Stimulated activated CD8-positive, alpha-beta memory T cell treated with anti-CD3 and anti-CD28 coated beads, Interleukin-15, amount 100 ng/mL, for 48 hours (primary cell): ENCODE data around the gene TRIM14.
A peak's percentile ranks its signal among the peaks of the same experiment; 100 is the strongest.
"Not testable (repeated sequence)": the region's sequence is repeated elsewhere in the genome, so short reads cannot be mapped to it uniquely, and the experiment has no call there.

Experiments used
- DNase-seq, 2 donors: peaks; one replicate each; pipeline ENCODE4 v3.0.0-alpha.2; 2020; ENCODE audit warnings: low read depth in 2 of 2

TRIM14 gene

DNA sequence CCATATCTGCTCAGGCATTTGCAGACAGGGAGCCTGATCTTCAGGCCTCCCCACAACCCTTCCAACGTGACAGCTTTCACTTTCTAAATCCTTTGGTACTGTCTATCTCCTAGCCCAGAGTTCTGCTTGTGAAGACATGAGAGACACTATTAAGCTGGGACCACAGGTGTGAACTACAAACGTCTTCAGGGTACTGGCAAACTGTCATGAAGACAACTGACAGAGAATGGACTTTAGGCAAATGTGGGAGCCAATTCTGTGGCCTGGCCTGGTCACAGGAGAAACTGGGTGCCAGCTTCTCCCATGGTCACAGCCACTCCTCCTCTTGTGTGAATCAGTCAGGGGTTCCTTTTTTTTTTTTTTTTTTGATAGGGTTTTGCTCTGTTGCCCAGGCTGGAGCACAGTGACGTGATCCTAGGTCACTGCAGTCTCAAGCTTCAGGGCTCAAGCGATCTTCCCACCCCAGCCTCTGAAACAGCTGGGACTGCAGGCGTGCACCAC lies 10.4 kb downstream of the TRIM14 start:
- DNase-seq, result no peak

DNA sequence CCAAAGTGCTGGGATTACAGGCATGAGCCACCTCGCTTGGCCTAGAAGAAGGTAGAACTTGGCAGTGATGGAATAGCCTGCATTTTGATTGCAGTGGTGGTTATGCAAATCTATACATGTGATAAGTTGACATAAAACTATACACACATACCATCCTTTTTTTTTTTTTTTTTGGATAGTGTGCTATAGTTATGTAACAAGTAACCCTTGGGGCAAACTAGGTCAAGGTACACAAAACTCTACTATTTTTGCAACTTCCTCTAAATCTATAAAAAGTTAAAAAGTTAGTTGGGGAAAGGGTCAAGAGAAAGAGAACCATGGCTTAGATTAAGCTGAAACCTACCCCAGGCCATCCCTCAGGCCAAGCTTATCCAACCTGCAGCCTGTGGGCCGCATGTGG lies 11.1 kb downstream of the TRIM14 start:
- DNase-seq, result no peak

DNA sequence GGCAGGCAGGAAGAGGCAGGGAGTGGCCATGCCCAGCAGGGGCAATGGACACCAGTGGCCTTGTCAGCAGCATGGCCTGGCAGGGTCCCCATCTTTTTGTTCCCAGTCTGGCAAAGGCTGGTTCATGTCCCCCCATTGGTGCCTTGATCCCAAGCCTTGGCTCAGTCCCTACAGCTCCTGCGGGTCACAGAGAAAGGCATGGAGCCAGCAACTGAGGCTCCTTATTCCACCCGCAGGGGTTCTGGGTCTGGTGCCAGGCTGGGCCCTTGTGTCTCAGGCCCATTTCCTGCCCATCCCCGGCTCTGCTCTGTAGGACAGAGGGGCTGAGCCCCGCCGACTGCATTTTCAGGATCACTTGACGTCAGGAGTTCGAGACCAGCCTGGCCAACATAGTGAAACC lies 14.0 kb downstream of the TRIM14 start:
- no peak for DNase-seq

DNA sequence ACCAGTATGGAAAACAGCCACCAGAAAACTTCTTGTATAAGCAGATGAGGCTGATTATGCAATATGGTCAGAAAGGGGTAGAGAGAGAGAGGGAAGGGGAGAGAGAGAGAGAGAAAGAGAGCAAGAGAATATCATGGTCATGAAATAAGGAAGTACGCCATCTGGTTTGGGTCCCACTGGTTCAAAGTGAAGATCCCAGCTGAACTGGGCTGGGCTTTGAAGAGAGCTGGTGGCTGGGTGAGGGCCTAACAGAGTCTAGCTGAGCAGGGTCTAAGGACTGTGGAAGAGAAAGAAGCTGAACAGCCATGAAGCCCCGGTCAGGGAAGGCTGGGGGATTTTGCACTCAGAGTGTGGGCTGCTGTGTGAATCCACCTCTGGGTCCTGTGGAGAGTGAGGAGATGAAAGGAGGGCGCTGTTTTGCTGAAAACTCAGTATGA lies 14.6 kb downstream of the TRIM14 start:
- DNase-seq, result no peak

DNA sequence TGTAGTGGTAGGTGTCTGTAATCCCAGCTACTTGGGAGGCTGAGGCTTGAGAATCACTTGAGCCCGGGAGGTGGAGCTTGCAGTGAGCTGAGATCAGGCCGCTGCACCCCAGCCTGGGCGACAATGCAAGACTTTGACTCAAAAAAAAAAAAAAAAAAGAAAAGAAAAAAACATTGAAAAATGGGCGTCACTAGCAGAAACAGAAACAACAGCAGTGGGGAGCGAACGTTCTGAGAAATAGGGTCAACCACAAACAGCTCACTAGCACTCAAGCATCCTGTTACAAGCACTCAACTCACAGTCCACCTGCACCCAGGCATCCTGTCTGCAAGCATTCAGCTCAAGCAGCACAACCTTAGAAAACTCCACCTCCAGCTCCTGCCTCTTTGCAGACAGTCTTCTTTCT lies 17.2 kb downstream of the TRIM14 start:
- DNase-seq, result peak; percentile 50 to 65

DNA sequence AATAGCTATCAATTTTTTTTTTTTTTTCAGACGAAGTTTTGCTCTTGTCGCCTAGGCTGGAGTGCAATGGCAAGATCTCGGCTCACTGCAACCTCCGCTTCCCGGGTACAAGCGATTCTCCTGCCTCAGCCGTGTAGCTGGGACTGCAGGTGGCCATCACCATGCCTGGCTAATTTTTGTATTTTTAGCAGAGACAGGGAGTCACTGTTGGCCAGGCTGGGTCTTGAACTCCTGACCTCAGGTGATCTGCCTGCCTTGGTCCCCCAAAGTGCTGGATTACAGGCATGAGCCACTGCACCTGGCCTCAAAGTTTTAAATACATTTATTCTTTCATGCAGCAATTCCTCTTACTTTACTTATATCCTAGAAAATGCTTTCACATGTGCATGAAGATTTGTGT lies 17.6 kb downstream of the TRIM14 start:
- no peak for DNase-seq

DNA sequence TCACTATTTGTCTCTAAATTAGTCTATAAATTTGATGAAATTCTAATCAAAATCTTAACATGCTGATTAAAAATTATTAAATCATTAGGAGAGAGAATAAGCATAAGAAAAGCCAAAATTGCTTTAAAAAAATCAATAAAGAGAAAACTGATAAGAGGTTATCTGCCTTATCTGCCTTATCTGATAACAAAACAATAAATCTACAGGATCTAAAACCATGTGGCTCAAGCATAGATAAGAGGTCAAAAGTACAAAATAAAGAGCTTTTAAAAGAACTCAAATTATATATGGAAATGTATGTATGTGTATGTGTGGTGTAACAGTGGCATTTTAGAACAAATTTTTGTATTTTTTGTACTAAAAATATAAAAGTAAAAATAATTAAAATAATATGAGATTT lies 18.6 kb downstream of the TRIM14 start:
- DNase-seq, result no peak

DNA sequence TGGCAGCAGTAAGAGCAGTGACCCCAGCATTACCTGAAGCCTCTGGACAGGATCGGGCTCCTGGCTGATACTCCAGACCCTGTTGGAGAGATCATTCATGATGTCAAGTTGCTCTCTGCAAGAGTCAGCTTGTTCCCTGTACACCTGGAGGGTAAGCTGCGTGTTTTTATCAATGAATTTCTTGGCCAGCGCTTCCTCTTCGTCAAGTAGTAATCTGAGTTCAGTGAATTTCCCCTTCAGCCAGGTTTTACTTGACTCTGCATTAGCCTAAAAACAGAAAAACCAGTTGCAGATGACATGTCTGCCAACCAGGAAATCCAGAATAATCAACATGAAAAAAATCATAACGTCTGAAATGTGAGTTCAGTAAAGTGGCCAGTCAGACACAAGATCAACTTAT lies 19.1 kb downstream of the TRIM14 start:
- no peak for DNase-seq

DNA sequence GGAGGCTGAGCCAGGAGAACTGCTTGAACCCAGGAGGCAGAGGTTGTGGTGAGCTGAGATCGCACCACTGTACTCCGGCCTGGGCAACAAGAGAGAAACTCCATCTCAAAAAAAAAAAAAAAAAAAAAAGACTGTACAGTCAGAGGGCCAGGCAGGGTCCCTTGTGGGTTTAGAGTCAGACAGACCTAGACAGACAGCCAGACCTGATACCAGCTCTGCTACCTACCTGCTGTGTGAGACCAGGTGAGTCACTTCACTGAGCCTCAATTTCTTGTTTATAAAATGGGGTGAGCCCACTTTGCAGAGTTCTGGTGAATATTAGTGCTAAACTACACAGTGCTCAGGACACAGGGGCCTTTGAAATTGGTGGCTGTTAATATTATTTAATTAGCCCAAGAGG lies 19.7 kb downstream of the TRIM14 start:
- DNase-seq, result no peak

DNA sequence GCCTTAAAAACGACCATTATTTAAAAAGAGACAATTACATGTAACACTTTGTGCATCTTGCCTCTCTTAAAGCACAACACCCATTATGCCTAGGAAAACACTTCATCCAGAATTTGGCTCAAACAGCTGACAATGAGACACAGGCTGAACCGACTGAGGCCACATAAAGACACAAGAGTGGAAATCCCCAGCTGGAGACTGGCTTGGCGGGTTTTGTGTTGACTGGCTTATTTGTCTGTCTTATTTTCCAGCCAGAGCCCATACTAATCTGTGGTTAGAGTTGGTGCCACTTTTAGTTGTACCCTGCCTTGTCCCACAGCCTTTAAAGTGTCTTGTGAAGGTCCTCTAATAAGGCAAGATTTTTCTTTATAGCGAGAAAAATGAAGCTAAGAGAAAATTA lies 21.2 kb downstream of the TRIM14 start:
- DNase-seq, result no peak

DNA sequence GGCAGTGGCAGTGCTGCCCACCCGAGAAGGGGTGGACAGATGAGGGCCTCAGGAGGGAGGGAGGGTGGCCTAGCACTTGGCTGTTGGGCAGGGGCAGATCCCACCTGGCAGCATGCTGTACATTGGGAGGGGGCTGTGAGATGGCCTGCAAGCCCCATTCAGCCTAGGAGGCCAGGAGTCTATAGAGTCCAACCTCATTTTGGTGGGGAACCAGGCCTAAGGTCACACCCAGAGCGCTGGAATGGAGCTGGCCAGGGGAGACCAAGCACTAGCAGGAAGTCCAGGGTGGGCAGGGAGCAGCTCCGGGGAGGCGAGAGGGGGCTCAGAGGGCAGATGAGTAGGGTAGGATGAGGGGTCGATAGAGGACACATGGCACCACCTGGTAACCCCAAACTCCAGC lies 22.9 kb downstream of the TRIM14 start:
- no peak for DNase-seq

DNA sequence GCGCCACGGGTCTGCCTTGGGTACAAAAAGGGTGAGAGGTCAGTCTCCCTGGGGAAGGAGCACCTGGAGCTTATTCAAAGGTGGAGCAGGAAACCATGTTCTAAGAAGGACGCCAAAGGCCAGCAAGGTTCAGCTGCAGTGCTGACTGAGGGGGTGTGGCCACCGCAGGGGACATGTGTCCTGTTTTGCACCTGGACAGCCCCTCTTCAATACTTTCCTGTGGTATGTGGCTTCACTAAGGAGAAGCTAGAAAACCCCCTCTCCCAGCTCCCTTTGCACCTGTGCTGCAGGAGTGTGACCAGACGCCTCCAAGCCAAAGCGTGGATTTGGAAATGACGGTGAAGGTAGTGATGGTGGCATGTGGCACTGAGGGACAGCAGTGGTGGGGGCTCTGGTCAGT lies 23.6 kb downstream of the TRIM14 start:
- DNase-seq, result no peak

DNA sequence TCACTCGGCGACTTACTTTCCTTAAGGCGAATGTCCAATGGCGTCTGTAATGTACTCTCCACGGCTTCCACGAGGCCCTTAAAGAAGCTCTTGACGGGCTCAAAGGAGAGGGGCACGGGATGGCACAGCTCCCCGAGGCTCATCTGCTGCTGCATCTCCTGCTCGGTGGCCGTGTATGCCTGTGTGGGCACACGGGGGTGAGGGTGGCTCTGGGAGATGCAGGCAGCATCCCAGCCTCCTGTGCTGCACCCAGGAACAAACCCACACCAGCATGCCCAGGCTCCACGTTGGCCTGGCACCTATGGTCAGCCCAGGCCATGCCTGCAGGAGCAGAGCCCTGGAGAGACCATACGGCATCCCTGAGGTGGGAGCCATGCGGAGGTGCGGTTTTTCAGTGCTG lies 24.2 kb downstream of the TRIM14 start:
- no peak for DNase-seq

DNA sequence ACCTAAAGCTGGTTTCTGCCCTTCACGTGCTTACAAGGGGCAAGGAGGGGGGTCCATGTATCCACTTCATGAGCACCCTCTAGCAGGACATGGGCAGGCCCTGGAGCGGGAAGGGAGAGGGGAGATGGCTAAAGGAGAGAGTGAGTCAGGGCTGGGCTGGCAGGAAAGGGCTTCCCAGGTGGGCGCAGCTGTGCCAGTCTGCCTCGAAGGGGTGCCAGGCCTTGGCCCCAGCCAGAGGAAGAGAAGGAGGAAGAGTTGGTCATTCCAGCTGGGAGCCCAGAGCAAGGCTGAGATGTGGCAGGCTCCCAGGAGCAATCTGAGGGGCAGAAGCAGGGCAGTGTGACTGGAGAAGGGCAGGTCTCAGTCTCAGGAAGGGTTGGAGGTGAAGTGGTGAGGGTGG lies 24.7 kb downstream of the TRIM14 start:
- DNase-seq, result no peak

DNA sequence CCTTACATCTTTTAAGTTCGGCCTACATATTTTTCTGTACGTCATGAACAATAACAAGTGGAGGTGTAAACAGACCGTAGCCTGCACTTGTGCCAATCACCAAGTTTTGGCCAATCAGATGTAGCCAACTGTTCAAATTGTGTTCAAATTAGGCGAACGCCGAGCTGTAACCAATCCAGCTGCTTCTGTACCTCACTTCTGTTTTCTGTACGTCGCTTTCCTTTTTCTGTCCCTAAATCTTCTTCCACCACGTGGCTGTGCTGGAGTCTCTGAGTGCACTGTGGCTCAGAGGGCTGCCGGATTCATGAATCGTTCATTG lies 26.4 kb downstream of the TRIM14 start:
- no peak for DNase-seq

DNA sequence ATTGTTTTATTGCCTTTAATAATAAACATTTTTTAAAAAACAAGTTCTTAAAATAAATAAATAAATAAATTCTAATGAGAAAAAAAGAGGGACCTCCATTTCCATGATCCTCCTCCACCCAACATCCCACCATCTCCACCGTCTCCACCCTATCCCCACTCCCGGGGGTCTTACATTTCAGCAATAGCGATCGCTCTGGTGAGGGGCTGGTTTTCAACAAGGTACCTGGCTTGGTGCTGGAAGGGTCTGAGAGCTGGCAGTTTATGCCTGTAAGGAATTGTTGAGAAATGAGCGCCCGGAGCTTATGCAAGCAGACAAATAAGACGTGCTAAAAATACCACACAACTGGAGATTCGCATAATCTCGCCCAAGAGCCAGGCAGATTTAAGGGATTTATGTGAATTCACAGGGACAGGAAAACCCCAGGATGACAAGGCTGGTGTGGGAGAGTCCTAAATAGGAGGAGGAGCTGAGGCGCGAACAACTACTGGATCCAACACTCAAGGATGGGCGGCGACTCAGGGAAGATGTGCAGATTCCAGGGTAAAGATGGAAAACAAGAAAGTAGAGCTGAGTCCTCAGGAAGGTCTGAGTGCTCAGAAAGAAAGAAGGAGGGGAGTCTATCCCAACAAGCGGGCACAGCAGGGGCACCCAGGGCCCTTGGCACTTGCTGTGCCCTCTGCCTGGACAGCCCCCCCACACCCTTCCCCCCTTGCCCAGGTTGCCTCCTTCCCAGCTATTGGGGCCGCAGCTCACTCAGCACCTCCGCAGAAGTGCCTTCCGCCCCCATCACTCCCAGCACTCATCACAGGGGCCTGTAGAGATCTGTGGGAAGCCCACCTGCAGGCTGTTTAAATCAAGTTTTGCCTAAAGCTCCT lies 27.0 kb downstream of the TRIM14 start:
- DNase-seq, result no peak

DNA sequence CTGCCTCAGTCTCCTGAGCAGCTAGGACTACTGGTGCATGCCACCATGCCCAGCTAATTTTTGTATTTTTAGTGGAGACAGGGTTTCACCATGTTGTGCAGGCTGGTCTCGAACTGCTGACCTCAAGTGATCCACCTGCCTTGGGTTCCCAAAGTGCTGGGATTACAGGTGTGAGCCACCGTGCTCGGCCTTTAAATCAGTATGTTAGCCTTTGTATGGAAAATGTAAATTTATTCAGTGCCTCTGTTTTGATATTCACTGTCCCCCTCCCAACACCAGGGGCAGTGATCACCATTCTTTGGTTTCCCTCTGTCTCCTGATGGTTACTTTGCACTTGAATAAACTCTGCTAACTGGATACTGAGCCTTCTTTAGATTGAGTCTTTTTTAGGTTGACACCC lies 28.3 kb downstream of the TRIM14 start:
- not testable (repeated sequence) for DNase-seq

DNA sequence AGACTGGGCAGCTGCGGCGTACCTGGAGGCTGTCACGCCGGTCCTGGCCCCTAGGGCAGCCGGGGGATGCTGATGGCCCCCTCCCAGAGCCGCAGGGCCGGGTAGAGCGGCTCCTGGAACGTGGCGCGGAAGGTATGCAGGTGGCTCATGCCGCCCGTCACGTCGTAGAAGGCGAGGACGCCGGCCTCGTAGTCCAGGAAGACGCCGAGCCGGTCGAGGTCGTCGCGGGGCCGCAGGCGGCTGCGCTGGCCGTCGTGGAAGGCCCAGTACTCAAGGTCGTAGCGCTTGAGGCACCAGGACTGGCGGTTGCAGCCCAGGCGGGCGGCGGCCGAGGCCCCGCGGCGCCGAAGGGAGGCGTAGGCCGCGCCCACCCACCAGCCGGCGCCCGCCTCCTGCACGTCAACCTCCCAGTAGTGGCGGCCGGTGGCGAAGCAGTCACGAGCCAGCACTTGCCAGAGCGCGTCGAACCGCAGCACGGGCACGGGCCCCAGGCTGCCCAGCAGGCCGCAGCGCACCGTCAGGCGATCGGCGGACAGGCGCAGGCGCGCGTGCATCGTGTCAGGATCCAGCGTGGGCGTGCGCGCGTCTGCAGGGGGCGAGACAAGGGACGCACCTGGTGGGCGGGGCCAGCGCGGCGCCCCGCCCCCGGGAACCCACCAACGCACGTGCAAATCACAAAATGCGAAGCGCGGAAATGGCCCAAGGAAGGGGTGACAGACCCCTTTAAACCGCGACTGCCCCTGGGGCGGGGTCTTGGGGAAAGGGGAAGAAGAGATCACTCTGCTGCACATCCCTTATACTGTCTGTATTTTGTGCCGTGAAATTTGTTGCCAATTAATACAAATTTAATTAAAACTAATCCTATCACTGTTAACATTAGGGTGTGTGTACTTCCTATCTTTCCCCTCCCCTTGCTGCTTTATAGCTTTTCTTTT lies 31.3 kb downstream of the TRIM14 start:
- no peak for DNase-seq

DNA sequence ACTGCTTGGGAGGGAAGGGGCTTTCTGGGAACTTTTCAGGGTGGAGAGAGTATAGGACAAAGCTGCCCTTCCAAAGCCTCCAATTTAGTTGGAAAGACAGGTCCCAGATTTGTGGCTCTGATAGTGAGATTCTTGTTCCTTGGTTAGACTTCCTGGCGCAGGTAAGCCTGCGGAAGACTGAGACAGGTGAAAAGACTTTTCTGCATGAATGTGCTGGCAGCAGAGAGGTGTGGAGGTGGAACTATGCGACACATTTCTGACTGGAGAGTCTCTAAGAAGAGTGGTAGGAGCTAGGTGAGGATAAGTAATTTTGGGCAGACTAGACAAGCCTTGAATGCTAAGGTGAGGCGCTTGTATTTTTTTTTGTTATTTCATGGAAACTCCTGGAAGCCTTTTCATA lies 32.6 kb downstream of the TRIM14 start:
- DNase-seq, result no peak

DNA sequence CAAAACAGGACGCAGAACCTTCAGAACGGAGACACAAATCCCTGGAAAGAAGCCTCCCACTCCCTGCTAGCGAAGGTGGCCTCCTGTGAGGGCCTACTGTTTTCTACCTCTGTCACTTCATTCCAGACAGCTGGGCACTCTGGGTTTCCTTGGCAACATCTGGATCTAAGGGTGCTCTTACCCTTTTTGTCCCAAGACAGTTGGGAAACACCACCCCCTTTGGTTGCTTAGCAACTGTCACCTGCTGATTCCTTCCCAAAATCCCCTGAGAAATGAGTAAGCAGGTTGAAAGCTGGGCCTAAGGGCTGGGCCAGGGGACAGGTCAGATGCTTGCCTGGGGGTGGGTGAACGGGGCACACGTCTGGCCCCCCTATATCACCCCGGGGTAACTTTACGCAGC lies 33.1 kb downstream of the TRIM14 start:
- DNase-seq, result no peak

DNA sequence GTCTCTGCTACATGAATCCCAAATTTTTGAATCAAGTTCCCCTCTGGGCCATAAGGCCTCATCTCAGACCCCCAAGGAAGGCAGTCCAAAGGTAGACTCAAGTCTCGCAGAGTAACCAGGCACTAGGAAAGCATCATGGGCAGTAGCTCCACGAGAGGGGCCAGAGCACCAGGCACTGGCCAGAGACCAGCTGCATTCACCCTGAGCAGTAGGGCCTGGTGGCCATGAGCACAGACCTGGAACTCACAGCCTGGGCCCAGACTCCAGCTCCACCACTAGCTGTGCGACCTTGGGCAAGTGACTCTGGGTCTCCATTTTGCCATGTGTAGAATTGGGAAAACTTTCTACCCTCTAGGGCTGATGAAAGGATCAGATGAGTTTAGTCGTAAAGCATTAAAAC lies 34.0 kb downstream of the TRIM14 start:
- DNase-seq, result no peak

DNA sequence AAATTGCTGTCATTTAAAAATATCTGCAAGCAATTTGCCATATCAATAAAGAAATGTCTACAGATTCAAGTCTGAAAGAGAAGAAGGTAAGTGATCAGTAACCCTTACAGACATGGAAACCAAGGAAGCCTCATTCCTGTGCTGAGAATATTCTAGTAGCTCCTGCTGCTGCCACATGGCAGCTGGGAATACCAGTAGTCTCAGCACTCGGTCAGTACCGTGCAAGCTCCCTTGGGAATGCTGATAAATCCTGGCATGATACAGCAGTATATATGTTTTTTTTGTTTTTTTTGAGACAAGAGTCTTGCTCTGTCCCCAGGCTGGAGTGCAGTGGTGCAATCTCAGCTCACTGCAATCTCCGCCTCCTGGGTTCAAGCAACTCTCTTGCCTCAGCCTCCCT lies 34.6 kb downstream of the TRIM14 start:
- DNase-seq, result no peak
